Activated naive CD8-positive, alpha-beta T cell treated with anti-CD3 and anti-CD28 coated beads for 36 hours (primary cell): ENCODE measurements around the gene KLHDC10. TPM values are rescaled to one million over a fixed set of nuclear protein-coding genes. Genes with fewer than 3 reads are reported as not detected.
"Not testable (repeated sequence)": the region's sequence is repeated elsewhere in the genome, so short reads cannot be mapped to it uniquely, and the experiment has no call there.

Experiments used
- DNase-seq: peaks from one replicate; pipeline ENCODE4 v3.0.0; 2021
- H3K27ac Mint-ChIP-seq: one replicate; pipeline ENCODE4 v1.8.0; 2022; ENCODE audit warnings: mild to moderate bottlenecking, moderate library complexity, mixed read lengths
- H3K27me3 Mint-ChIP-seq: one replicate; pipeline ENCODE4 v1.8.0; 2022; ENCODE audit warnings: mild to moderate bottlenecking, mixed read lengths
- H3K36me3 Mint-ChIP-seq: one replicate; pipeline ENCODE4 v1.8.0; 2021; ENCODE audit warnings: mild to moderate bottlenecking, mixed read lengths
- H3K4me1 Mint-ChIP-seq: one replicate; pipeline ENCODE4 v1.8.0; 2021; ENCODE audit warnings: mixed read lengths
- H3K4me3 Mint-ChIP-seq: one replicate; pipeline ENCODE4 v1.8.0; 2022; ENCODE audit warnings: mild to moderate bottlenecking, moderate library complexity, mixed read lengths
- H3K9me3 Mint-ChIP-seq: one replicate; pipeline ENCODE4 v1.8.0; 2022; ENCODE audit warnings: mixed read lengths
- total RNA-seq, 2 experiments: library from RNA; stranded (reverse); gene quantifications; one replicate each; pipeline ENCODE4 v1.2.3, GENCODE V29; 2021

Gene KLHDC10
- total RNA-seq, 2 experiments from 2014 or later = 15.3 TPM

- H3K9me3 Mint-ChIP-seq = no peaks in the 10 kb centered on the region
- H3K4me1 Mint-ChIP-seq = peaks cover 18% of the 10 kb centered on the region
- no peaks in the 10 kb centered on the region for H3K27me3 Mint-ChIP-seq
- no peak for DNase-seq
- no peak overlapping the region for H3K4me3 Mint-ChIP-seq
- H3K36me3 Mint-ChIP-seq = peaks cover 34% of the 10 kb centered on the region
- no peak overlapping the region for H3K27ac Mint-ChIP-seq
These were observed 107.9 kb downstream of the KLHDC10 start for GRCh38 chr7:130178251-130178650.

- H3K27ac Mint-ChIP-seq = no peak overlapping the region
- no peak overlapping the region for H3K4me3 Mint-ChIP-seq
- peaks cover 36% of the 10 kb centered on the region for H3K36me3 Mint-ChIP-seq
- no peaks in the 10 kb centered on the region for H3K27me3 Mint-ChIP-seq
- peaks cover 24% of the 10 kb centered on the region for H3K4me1 Mint-ChIP-seq
- no peak for DNase-seq
- no peaks in the 10 kb centered on the region for H3K9me3 Mint-ChIP-seq
These were observed 109.3 kb downstream of the KLHDC10 start for GRCh38 chr7:130179631-130180030.

DNA sequence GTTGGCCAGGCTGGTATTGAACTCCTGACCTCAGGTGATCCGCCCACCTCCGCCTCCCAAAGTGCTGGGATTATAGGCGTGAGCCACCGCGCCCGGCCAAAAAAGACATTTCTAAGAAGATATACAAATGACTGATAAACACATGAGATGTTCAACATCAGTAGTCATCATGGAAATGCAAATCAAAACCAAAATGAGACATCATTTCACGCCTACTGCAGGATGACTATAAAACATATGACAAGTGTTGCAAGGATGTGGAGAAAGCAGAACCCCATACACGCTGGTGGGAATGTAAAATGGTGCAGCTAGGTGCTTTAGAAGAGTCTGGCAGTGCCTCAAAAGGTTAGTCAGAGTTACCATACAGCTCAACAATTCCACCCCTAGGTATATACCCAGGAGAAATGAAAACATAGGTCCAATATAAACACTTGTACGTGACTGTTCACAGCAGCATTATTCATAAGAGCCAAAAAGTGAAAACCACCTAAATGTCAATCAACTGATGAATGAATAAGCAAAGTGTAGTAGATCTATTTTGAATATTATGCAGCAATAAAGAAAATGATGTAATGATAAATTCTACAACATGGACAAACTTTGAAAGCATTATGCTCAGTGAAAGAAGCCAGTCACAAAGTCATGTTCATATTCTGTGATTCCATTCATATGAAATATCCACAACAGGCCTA lies 110.4 kb downstream of the KLHDC10 start:
- DNase-seq = peak; percentile 27
- H3K27ac Mint-ChIP-seq = peak overlapping the region; percentile 83
- peaks cover 36% of the 10 kb centered on the region for H3K36me3 Mint-ChIP-seq
- H3K27me3 Mint-ChIP-seq = no peaks in the 10 kb centered on the region
- peak overlapping the region; percentile 10 for H3K4me3 Mint-ChIP-seq
- H3K4me1 Mint-ChIP-seq = peaks cover 25% of the 10 kb centered on the region
- H3K9me3 Mint-ChIP-seq = no peaks in the 10 kb centered on the region

DNA sequence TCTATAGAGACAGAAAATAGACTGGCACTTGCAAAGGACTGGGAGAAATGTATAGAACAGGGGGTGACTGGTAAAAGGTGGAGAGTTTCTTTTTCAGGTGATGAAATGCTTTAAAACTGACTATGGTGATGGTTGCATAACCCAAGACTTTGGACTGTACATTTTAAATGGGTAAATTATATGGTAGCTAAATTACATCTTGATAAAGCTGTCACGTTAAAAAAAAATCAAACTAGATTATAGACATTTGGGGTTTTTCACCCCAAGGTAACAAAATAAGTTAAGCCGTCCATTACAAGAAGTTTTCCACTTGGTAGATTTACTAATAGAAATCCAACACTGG lies 110.9 kb downstream of the KLHDC10 start:
- peaks cover 36% of the 10 kb centered on the region for H3K36me3 Mint-ChIP-seq
- H3K9me3 Mint-ChIP-seq = no peaks in the 10 kb centered on the region
- no peak for DNase-seq
- H3K27me3 Mint-ChIP-seq = no peaks in the 10 kb centered on the region
- no peak overlapping the region for H3K4me3 Mint-ChIP-seq
- peak overlapping the region; percentile 83 for H3K27ac Mint-ChIP-seq
- H3K4me1 Mint-ChIP-seq = peaks cover 25% of the 10 kb centered on the region

DNA sequence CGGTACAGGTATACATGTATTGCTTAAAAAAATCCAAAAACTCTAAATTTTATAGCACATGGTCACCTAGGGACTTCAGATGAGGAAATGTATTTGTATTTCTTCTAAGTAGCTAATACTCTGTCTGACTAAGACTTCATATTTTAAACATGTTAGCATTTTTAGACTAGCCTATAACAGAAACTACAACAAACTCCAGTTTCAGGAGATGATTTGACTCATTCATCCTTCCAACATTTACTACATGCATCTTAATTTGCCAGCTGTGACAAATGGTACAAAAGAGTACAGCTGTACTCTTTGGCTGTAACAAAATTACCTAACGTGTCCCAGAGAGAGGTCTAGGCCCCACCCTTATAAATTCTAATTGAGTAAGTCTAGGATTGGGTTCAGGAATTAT lies 112.7 kb downstream of the KLHDC10 start:
- Mint-ChIP-seq H3K27ac (peak overlapping the region; percentile 20), H3K4me3 (no peak overlapping the region), H3K27me3 (no peaks in the 10 kb centered on the region), H3K36me3 (peaks cover 33% of the 10 kb centered on the region), H3K4me1 (peaks cover 32% of the 10 kb centered on the region), H3K9me3 (no peaks in the 10 kb centered on the region)
- DNase-seq = no peak

GRCh38 chr7:130184349-130184748 lies 114.0 kb downstream of the KLHDC10 start:
- DNase-seq, H3K9me3 Mint-ChIP-seq, H3K27me3 Mint-ChIP-seq, H3K27ac Mint-ChIP-seq, H3K4me3 Mint-ChIP-seq: not testable (repeated sequence)
- Mint-ChIP-seq H3K36me3 (peaks cover 34% of the 10 kb centered on the region), H3K4me1 (peaks cover 35% of the 10 kb centered on the region)

Other genes starting within 250 kb of the KLHDC10 start
- gene UBE2H, start 117.6 kb upstream of the KLHDC10 start, total RNA-seq = 10 to 100 TPM; 15.7 to 16.9 TPM
- 10 to 100 TPM; 27.6 to 27.9 TPM for gene ZC3HC1, start 19.2 kb upstream of the KLHDC10 start, total RNA-seq
- 10 to 100 TPM; 47.2 to 52.4 TPM for gene TMEM209, start 134.9 kb downstream of the KLHDC10 start, total RNA-seq
- gene SSMEM1, start 137.3 kb downstream of the KLHDC10 start, total RNA-seq = not detected
- under 1 TPM in 1 of 2 experiments, not detected in 1; 0.16 TPM for gene CPA2, start 196.3 kb downstream of the KLHDC10 start, total RNA-seq
- gene CPA4, start 222.6 kb downstream of the KLHDC10 start, total RNA-seq = not detected